Right atrium auricular region (tissue), 2 donors: ENCODE data around the gene RGS4. TPM values are rescaled to one million over a fixed set of nuclear protein-coding genes. Genes with fewer than 3 reads are reported as not detected.
"Not testable (repeated sequence)": the region's sequence is repeated elsewhere in the genome, so short reads cannot be mapped to it uniquely, and the experiment has no call there.

Source experiments
- DNase-seq: peaks from one replicate; pipeline ENCODE4 v3.0.0-alpha.2; 2019; ENCODE audit warnings: low spot score
- H3K27ac ChIP-seq, 2 donors: fragments of 200-600 bp; sonication (generic); 1 replicate in 1 of 2; 2 replicates in 1 of 2; pipeline ENCODE4 v1.5.1; 2016 to 2019
- H3K27me3 ChIP-seq, 2 donors: fragments of 200-600 bp; sonication (generic); one replicate each; pipeline versions ENCODE4 v1.5.1 to v1.6.0; 2017 to 2019
- H3K36me3 ChIP-seq: fragments of 200-600 bp; sonication (generic); one replicate; pipeline ENCODE4 v1.5.1; 2016
- H3K4me1 ChIP-seq, 2 donors: fragments of 200-600 bp; sonication (generic); one replicate each; pipeline versions ENCODE4 v1.5.1 to v1.6.0; 2017 to 2019
- H3K4me3 ChIP-seq, 2 donors: fragments of 200-600 bp; sonication (generic); 1 replicate in 1 of 2; 2 replicates in 1 of 2; pipeline ENCODE4 v1.5.1; 2017 to 2019; ENCODE audit warnings: mild to moderate bottlenecking in 1 of 2, moderate library complexity in 1 of 2
- H3K9me3 ChIP-seq, 2 donors: fragments of 200-600 bp; sonication (generic); one replicate each; pipeline ENCODE4 v1.5.1; 2019
- CTCF ChIP-seq, 2 donors: fragments of 200-600 bp; sonication (generic); IDR thresholded peaks; one replicate each; pipeline ENCODE4 v1.5.1; 2019; ENCODE audit warnings: antibody characterized with exemption in 2 of 2
- total RNA-seq, 2 donors: library from RNA; depleted of rRNA; stranded (reverse); fragments of >200 nt; gene quantifications; one replicate each; pipeline ENCODE4 v1.1.0, GENCODE V29; 2016

RGS4 gene
- total RNA-seq, 2 donors from 2014 or later, result 1.5 to 5.0 TPM

GRCh38 chr1:163083690-163084089 is 14.5 kb downstream of the RGS4 start:
- Histone ChIP-seq H3K36me3 (no peaks in the 10 kb centered on the region), H3K27ac (no peak overlapping the region), H3K27me3 (no peaks in the 10 kb centered on the region), H3K9me3 (no peaks in the 10 kb centered on the region), H3K4me1 (peaks cover 0 to 11% of the 10 kb centered on the region in 2 donors), H3K4me3 (no peak overlapping the region)
- DNase-seq, result no peak
- TF ChIP-seq CTCF (IDR thresholded peaks at IDR 0.05), result no peak

GRCh38 chr1:163084330-163084729 is 15.2 kb downstream of the RGS4 start:
- TF ChIP-seq CTCF (IDR thresholded peaks at IDR 0.05), result no peak
- no peaks in the 10 kb centered on the region for H3K27me3 ChIP-seq
- H3K9me3 ChIP-seq, result no peaks in the 10 kb centered on the region
- no peak overlapping the region for H3K27ac ChIP-seq
- no peak for DNase-seq
- peaks cover 0 to 11% of the 10 kb centered on the region in 2 donors for H3K4me1 ChIP-seq
- H3K4me3 ChIP-seq, result no peak overlapping the region
- H3K36me3 ChIP-seq, result no peaks in the 10 kb centered on the region

- Histone ChIP-seq H3K4me1 (peaks cover 0 to 11% of the 10 kb centered on the region in 2 donors), H3K9me3 (no peaks in the 10 kb centered on the region), H3K27ac (peak overlapping the region in 1 of 2 donors; percentile 15), H3K27me3 (no peaks in the 10 kb centered on the region), H3K4me3 (no peak overlapping the region), H3K36me3 (no peaks in the 10 kb centered on the region)
- TF ChIP-seq CTCF (IDR thresholded peaks at IDR 0.05), result no peak
- no peak for DNase-seq
Observed at GRCh38 chr1:163085041-163085903, 16.1 kb downstream of the RGS4 start.

GRCh38 chr1:163085904-163086268 is 16.7 kb downstream of the RGS4 start:
- H3K36me3 ChIP-seq, result no peaks in the 10 kb centered on the region
- DNase-seq, result no peak
- no peak for TF ChIP-seq CTCF (IDR thresholded peaks at IDR 0.05)
- no peaks in the 10 kb centered on the region for H3K9me3 ChIP-seq
- no peaks in the 10 kb centered on the region for H3K27me3 ChIP-seq
- no peak overlapping the region for H3K27ac ChIP-seq
- no peak overlapping the region for H3K4me3 ChIP-seq
- peaks cover 0 to 11% of the 10 kb centered on the region in 2 donors for H3K4me1 ChIP-seq

GRCh38 chr1:163089117-163089516 is 20.0 kb downstream of the RGS4 start:
- not testable (repeated sequence) for DNase-seq, H3K9me3 ChIP-seq, H3K36me3 ChIP-seq, H3K4me3 ChIP-seq, H3K27ac ChIP-seq, H3K27me3 ChIP-seq, H3K4me1 ChIP-seq

GRCh38 chr1:163090321-163090945 is 21.3 kb downstream of the RGS4 start:
- Histone ChIP-seq H3K27ac (no peak overlapping the region), H3K27me3 (no peaks in the 10 kb centered on the region)
- TF ChIP-seq CTCF (IDR thresholded peaks at IDR 0.05), result no peak

More at GRCh38 chr1:163090321-163090945, 21.3 kb downstream of the RGS4 start:
- no peak for DNase-seq
- Histone ChIP-seq H3K4me1 (no peaks in the 10 kb centered on the region), H3K4me3 (no peak overlapping the region), H3K36me3 (no peaks in the 10 kb centered on the region), H3K9me3 (no peaks in the 10 kb centered on the region)
